Fibroblast of pulmonary artery (primary cell): Measurements from ENCODE around the gene WDCP.

ENCODE experiments used
- DNase-seq: peaks from one replicate; pipeline ENCODE4 v3.0.0-alpha.2; 2010; ENCODE audit warnings: low read depth
- H3K4me3 ChIP-seq: replicated peaks from 2 replicates; pipeline ENCODE4 v1.5.1; 2011; ENCODE audit warnings: low read depth, mild to moderate bottlenecking, control low read depth, low read length, moderate library complexity
- CTCF ChIP-seq: IDR thresholded peaks from 2 replicates; pipeline ENCODE4 v1.5.1; 2011; ENCODE audit warnings: mild to moderate bottlenecking, control low read depth, low read length, inconsistent platforms; ENCODE audit errors: missing control alignments

The WDCP gene

GRCh38 chr2:24083567-24084385 lies 36.6 kb upstream of the WDCP start:
- peak; percentile 83 for DNase-seq
- TF ChIP-seq CTCF = no peak
- H3K4me3 ChIP-seq = peak overlapping the region; percentile 73

GRCh38 chr2:24082787-24083566 lies 35.8 kb upstream of the WDCP start:
- peak overlapping the region; percentile 73 for H3K4me3 ChIP-seq
- no peak for TF ChIP-seq CTCF

GRCh38 chr2:24080701-24081100 lies 33.5 kb upstream of the WDCP start:
- no peak for TF ChIP-seq CTCF
- no peak for DNase-seq
- H3K4me3 ChIP-seq = no peak overlapping the region

More at GRCh38 chr2:24082787-24083566, 35.8 kb upstream of the WDCP start:
- DNase-seq = no peak

GRCh38 chr2:24077879-24078278 lies 30.7 kb upstream of the WDCP start:
- peak overlapping the region; percentile 98 for H3K4me3 ChIP-seq
- no peak for TF ChIP-seq CTCF
- no peak for DNase-seq

GRCh38 chr2:24077535-24077877 lies 30.3 kb upstream of the WDCP start:
- peak; percentile 20 for DNase-seq
- peak overlapping the region; percentile 98 for H3K4me3 ChIP-seq
- no peak for TF ChIP-seq CTCF

GRCh38 chr2:24076849-24077534 lies 29.8 kb upstream of the WDCP start:
- H3K4me3 ChIP-seq = peak overlapping the region; percentile 98
- no peak for TF ChIP-seq CTCF
- no peak for DNase-seq
